A549 (cell line): ENCODE measurements around the gene SMC6.

Experiments used
- CEBPB ChIP-seq, 2 experiments: fragments of >200 bp in 1 of 2; sonication (Bioruptor Twin) in 1 of 2; formaldehyde crosslinking in 1 of 2; IDR thresholded peaks; 2 replicates each; pipeline ENCODE4 v1.6.1; 2012 to 2016
- NR3C1 ChIP-seq: fragments of >200 bp; sonication (Bioruptor Twin); formaldehyde crosslinking; IDR thresholded peaks from 3 replicates; pipeline ENCODE4 v1.6.1; 2017
- RFX5 ChIP-seq: fragments of 450-650 bp; IDR thresholded peaks from 2 replicates; pipeline ENCODE4 v1.7.1; 2014; ENCODE audit warnings: antibody characterized with exemption, mild to moderate bottlenecking, moderate library complexity
- SMC3 ChIP-seq: fragments of >200 bp; sonication (Bioruptor Twin); formaldehyde crosslinking; IDR thresholded peaks from 3 replicates; pipeline ENCODE4 v1.6.1; 2018; ENCODE audit warnings: inconsistent platforms
- TF ChIP-seq, protein P1 (sequence below): fragments of 200-600 bp; sonication (generic); IDR thresholded peaks from 2 replicates; pipeline ENCODE4 v1.6.1; 2016; ENCODE audit warnings: antibody characterized with exemption, mild to moderate bottlenecking, moderate library complexity
- TF ChIP-seq, protein P2 (sequence below): fragments of 250-450 bp; sonication (Bioruptor Pico); IDR thresholded peaks from 2 replicates; pipeline ENCODE4 v1.5.0; 2021; ENCODE audit warnings: mild to moderate bottlenecking, moderate library complexity, borderline replicate concordance
- TF ChIP-seq, protein P3 (sequence below): fragments of >200 bp; sonication (Bioruptor Twin); formaldehyde crosslinking; IDR thresholded peaks from 3 replicates; pipeline ENCODE4 v1.5.1; 2016

DNA sequence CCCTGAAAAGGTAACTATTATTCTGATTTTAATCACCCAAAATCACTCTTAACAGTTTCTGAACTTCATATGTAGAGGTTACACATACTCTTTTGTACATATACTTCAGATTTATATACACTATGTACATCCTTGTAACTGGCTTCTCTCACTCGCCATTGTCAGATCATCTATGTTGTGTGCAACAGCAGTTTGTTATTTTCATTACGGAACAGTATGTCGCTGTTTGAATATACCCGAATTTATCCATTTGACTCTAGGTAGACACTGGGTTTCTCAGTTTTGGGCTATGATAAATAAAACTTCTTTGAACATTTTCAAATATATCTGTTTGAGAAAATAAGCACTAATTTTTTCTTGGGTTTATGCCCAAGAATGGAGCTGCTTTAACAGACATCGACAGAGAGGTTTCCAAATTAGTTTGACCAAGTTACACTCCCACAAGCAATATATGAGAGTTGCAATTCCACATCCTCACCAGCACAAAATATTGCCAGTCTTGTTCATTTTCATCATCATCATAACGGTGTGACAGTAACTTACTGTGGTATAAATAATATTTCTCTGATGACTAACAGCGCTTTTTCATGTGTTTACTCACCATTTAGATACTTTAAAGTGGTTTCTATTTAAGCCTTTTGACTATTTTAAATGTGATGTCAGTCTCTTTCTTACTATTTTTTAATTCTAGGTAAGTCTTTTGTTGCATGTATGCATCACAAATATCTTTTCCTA lies 80.9 kb downstream of the SMC6 start:
- TF ChIP-seq CEBPB (IDR thresholded peaks at IDR 0.05), result no peak
- TF ChIP-seq, protein P1, sequence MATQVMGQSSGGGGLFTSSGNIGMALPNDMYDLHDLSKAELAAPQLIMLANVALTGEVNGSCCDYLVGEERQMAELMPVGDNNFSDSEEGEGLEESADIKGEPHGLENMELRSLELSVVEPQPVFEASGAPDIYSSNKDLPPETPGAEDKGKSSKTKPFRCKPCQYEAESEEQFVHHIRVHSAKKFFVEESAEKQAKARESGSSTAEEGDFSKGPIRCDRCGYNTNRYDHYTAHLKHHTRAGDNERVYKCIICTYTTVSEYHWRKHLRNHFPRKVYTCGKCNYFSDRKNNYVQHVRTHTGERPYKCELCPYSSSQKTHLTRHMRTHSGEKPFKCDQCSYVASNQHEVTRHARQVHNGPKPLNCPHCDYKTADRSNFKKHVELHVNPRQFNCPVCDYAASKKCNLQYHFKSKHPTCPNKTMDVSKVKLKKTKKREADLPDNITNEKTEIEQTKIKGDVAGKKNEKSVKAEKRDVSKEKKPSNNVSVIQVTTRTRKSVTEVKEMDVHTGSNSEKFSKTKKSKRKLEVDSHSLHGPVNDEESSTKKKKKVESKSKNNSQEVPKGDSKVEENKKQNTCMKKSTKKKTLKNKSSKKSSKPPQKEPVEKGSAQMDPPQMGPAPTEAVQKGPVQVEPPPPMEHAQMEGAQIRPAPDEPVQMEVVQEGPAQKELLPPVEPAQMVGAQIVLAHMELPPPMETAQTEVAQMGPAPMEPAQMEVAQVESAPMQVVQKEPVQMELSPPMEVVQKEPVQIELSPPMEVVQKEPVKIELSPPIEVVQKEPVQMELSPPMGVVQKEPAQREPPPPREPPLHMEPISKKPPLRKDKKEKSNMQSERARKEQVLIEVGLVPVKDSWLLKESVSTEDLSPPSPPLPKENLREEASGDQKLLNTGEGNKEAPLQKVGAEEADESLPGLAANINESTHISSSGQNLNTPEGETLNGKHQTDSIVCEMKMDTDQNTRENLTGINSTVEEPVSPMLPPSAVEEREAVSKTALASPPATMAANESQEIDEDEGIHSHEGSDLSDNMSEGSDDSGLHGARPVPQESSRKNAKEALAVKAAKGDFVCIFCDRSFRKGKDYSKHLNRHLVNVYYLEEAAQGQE, result no peak
- TF ChIP-seq, protein P2, sequence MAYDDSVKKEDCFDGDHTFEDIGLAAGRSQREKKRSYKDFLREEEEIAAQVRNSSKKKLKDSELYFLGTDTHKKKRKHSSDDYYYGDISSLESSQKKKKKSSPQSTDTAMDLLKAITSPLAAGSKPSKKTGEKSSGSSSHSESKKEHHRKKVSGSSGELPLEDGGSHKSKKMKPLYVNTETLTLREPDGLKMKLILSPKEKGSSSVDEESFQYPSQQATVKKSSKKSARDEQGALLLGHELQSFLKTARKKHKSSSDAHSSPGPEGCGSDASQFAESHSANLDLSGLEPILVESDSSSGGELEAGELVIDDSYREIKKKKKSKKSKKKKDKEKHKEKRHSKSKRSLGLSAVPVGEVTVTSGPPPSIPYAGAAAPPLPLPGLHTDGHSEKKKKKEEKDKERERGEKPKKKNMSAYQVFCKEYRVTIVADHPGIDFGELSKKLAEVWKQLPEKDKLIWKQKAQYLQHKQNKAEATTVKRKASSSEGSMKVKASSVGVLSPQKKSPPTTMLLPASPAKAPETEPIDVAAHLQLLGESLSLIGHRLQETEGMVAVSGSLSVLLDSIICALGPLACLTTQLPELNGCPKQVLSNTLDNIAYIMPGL, result no peak
- no peak for TF ChIP-seq RFX5
- TF ChIP-seq, protein P3, sequence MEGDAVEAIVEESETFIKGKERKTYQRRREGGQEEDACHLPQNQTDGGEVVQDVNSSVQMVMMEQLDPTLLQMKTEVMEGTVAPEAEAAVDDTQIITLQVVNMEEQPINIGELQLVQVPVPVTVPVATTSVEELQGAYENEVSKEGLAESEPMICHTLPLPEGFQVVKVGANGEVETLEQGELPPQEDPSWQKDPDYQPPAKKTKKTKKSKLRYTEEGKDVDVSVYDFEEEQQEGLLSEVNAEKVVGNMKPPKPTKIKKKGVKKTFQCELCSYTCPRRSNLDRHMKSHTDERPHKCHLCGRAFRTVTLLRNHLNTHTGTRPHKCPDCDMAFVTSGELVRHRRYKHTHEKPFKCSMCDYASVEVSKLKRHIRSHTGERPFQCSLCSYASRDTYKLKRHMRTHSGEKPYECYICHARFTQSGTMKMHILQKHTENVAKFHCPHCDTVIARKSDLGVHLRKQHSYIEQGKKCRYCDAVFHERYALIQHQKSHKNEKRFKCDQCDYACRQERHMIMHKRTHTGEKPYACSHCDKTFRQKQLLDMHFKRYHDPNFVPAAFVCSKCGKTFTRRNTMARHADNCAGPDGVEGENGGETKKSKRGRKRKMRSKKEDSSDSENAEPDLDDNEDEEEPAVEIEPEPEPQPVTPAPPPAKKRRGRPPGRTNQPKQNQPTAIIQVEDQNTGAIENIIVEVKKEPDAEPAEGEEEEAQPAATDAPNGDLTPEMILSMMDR, result no peak
- no peak for TF ChIP-seq SMC3
- TF ChIP-seq NR3C1, result no peak
